SK-N-SH treated with all-trans-retinoic acid at 6 μM for 48 hours (cell line): Measurements from ENCODE around the gene RIIAD1.

Source experiments
- ATAC-seq: fragments of 200-7000 bp; cut with Tn5 transposase; 3 replicates; pipeline ENCODE4 v1.9.1; 2020; ENCODE audit warnings: mild to moderate bottlenecking, moderate library complexity
- ARNTL ChIP-seq: fragments of 450-650 bp; formaldehyde crosslinking; IDR thresholded peaks from 2 replicates; pipeline ENCODE4 v1.5.0; 2020; ENCODE audit warnings: low read depth, mild to moderate bottlenecking, moderate library complexity, borderline replicate concordance
- BACH2 ChIP-seq: fragments of 250-450 bp; sonication (Bioruptor Pico); IDR thresholded peaks from 2 replicates; pipeline ENCODE4 v1.9.0; 2021; ENCODE audit warnings: mild to moderate bottlenecking, borderline replicate concordance
- ESRRG ChIP-seq: fragments of 250-450 bp; sonication (Bioruptor Pico); IDR thresholded peaks from 2 replicates; pipeline ENCODE4 v1.6.1; 2021; ENCODE audit warnings: mild to moderate bottlenecking
- GLIS3 ChIP-seq: fragments of 250-450 bp; sonication (Bioruptor Pico); IDR thresholded peaks from 2 replicates; pipeline ENCODE4 v1.5.0; 2020; ENCODE audit warnings: mild to moderate bottlenecking, moderate library complexity
- ISL1 ChIP-seq: fragments of 250-450 bp; sonication (Bioruptor Pico); IDR thresholded peaks from 2 replicates; pipeline ENCODE4 v2.1.2; 2022; ENCODE audit warnings: mild to moderate bottlenecking, moderate library complexity
- OSR1 ChIP-seq: fragments of 250-450 bp; sonication (Bioruptor Pico); IDR thresholded peaks from 2 replicates; pipeline ENCODE4 v1.8.0; 2022; ENCODE audit warnings: moderate library complexity, mild to moderate bottlenecking, inconsistent platforms
- PATZ1 ChIP-seq: fragments of 250-450 bp; sonication (Bioruptor Pico); IDR thresholded peaks from 2 replicates; pipeline ENCODE4 v1.8.0; 2020; ENCODE audit warnings: mild to moderate bottlenecking, moderate library complexity, borderline replicate concordance
- POU6F1 ChIP-seq: fragments of 250-450 bp; sonication (Bioruptor Pico); IDR thresholded peaks from 2 replicates; pipeline ENCODE4 v1.8.0; 2021; ENCODE audit warnings: low read depth, mild to moderate bottlenecking, moderate library complexity, borderline replicate concordance
- PPARA ChIP-seq: fragments of 250-450 bp; sonication (Bioruptor Pico); IDR thresholded peaks from 2 replicates; pipeline ENCODE4 v1.5.0; 2020; ENCODE audit warnings: mild to moderate bottlenecking, borderline replicate concordance
- RARB ChIP-seq: fragments of 250-450 bp; sonication (Bioruptor Pico); IDR thresholded peaks from 2 replicates; pipeline ENCODE4 v1.8.0; 2021; ENCODE audit warnings: mild to moderate bottlenecking, moderate library complexity
- SNAI2 ChIP-seq: fragments of 250-450 bp; sonication (Bioruptor Pico); IDR thresholded peaks from 2 replicates; pipeline ENCODE4 v1.5.0; 2020; ENCODE audit warnings: mild to moderate bottlenecking, moderate library complexity
- TCF4 ChIP-seq: fragments of 250-450 bp; sonication (Bioruptor Pico); IDR thresholded peaks from 2 replicates; pipeline ENCODE4 v1.8.0; 2021; ENCODE audit warnings: mild to moderate bottlenecking, moderate library complexity, borderline replicate concordance
- TOX ChIP-seq: fragments of 250-450 bp; sonication (Bioruptor Pico); IDR thresholded peaks from 2 replicates; pipeline ENCODE4 v1.8.0; 2021; ENCODE audit warnings: mild to moderate bottlenecking, moderate library complexity, borderline replicate concordance
- TSHZ2 ChIP-seq: fragments of 250-450 bp; sonication (Bioruptor Pico); IDR thresholded peaks from 2 replicates; pipeline ENCODE4 v1.5.0; 2020; ENCODE audit warnings: mild to moderate bottlenecking, moderate library complexity
- ZC3H10 ChIP-seq: fragments of 250-450 bp; sonication (Bioruptor Pico); IDR thresholded peaks from 2 replicates; pipeline ENCODE4 v1.5.1; 2021; ENCODE audit warnings: mild to moderate bottlenecking, moderate library complexity
- ZFP3 ChIP-seq: fragments of 250-450 bp; sonication (Bioruptor Pico); IDR thresholded peaks from 2 replicates; pipeline ENCODE4 v1.5.0; 2020; ENCODE audit warnings: mild to moderate bottlenecking, moderate library complexity
- ZFP30 ChIP-seq: fragments of 450-650 bp; formaldehyde crosslinking; IDR thresholded peaks from 2 replicates; pipeline ENCODE4 v1.5.0; 2022; ENCODE audit warnings: mild to moderate bottlenecking, moderate library complexity
- ZNF565 ChIP-seq: fragments of 450-650 bp; formaldehyde crosslinking; conservative IDR thresholded peaks from 2 replicates; pipeline ENCODE4 v1.5.0; 2020; ENCODE audit warnings: low read depth, mild to moderate bottlenecking, moderate library complexity
- ZNF70 ChIP-seq: fragments of 450-650 bp; formaldehyde crosslinking; IDR thresholded peaks from 2 replicates; pipeline ENCODE4 v1.5.0; 2020; ENCODE audit warnings: mild to moderate bottlenecking, moderate library complexity
- ZNF8 ChIP-seq: fragments of 450-650 bp; formaldehyde crosslinking; IDR thresholded peaks from 2 replicates; pipeline ENCODE4 v1.5.0; 2020; ENCODE audit warnings: mild to moderate bottlenecking, moderate library complexity
- TF ChIP-seq, protein P1 (sequence below): fragments of 250-450 bp; sonication (Bioruptor Pico); IDR thresholded peaks from 2 replicates; pipeline ENCODE4 v1.5.1; 2020; ENCODE audit warnings: low read depth, mild to moderate bottlenecking, moderate library complexity

RIIAD1 gene

DNA sequence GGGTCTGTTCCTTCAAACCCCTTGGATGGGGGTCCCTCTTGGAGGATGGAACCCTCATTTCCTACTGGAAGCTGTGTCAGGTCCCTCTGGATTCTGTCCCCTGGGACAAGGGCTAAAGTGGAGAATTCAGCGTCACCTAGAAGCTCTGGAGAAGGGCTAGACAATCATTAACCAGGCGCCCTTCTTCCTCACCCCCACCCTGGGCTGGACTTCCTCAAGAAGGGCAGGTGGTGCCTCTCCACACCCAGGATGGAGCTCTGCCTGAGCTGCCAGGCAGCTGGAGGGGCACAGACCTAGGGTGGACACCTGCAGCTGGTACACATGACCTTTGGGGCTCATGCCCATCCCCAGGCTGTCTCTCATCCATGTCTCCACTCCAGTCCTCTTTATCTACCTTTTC, 8.3 kb upstream of the RIIAD1 start:
- no peak for ATAC-seq
- TF ChIP-seq TOX (CRISPR knock-in tag) = no peak
- TF ChIP-seq POU6F1 (CRISPR knock-in tag) = no peak
- no peak for TF ChIP-seq ESRRG
- no peak for TF ChIP-seq ISL1 (CRISPR knock-in tag)
- no peak for TF ChIP-seq ZNF8 (CRISPR knock-in tag)
- TF ChIP-seq ZC3H10 (CRISPR knock-in tag) = no peak
- no peak for TF ChIP-seq ZNF70 (CRISPR knock-in tag)
- TF ChIP-seq ZFP3 (CRISPR knock-in tag) = no peak
- TF ChIP-seq RARB (CRISPR knock-in tag) = no peak
- TF ChIP-seq SNAI2 (CRISPR knock-in tag) = no peak
- no peak for TF ChIP-seq ARNTL (CRISPR knock-in tag)
- no peak for TF ChIP-seq TSHZ2 (CRISPR knock-in tag)
- TF ChIP-seq PATZ1 (CRISPR knock-in tag) = no peak
- TF ChIP-seq, protein P1, sequence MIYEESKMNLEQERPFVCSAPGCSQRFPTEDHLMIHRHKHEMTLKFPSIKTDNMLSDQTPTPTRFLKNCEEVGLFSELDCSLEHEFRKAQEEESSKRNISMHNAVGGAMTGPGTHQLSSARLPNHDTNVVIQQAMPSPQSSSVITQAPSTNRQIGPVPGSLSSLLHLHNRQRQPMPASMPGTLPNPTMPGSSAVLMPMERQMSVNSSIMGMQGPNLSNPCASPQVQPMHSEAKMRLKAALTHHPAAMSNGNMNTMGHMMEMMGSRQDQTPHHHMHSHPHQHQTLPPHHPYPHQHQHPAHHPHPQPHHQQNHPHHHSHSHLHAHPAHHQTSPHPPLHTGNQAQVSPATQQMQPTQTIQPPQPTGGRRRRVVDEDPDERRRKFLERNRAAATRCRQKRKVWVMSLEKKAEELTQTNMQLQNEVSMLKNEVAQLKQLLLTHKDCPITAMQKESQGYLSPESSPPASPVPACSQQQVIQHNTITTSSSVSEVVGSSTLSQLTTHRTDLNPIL (CRISPR knock-in tag) = no peak
- TF ChIP-seq, all 23 proteins: peak for 0

- TF ChIP-seq POU6F1 (CRISPR knock-in tag) = no peak
- ATAC-seq = no peak
Observed at GRCh38 chr1:151713874-151714273, 7.4 kb upstream of the RIIAD1 start.

DNA sequence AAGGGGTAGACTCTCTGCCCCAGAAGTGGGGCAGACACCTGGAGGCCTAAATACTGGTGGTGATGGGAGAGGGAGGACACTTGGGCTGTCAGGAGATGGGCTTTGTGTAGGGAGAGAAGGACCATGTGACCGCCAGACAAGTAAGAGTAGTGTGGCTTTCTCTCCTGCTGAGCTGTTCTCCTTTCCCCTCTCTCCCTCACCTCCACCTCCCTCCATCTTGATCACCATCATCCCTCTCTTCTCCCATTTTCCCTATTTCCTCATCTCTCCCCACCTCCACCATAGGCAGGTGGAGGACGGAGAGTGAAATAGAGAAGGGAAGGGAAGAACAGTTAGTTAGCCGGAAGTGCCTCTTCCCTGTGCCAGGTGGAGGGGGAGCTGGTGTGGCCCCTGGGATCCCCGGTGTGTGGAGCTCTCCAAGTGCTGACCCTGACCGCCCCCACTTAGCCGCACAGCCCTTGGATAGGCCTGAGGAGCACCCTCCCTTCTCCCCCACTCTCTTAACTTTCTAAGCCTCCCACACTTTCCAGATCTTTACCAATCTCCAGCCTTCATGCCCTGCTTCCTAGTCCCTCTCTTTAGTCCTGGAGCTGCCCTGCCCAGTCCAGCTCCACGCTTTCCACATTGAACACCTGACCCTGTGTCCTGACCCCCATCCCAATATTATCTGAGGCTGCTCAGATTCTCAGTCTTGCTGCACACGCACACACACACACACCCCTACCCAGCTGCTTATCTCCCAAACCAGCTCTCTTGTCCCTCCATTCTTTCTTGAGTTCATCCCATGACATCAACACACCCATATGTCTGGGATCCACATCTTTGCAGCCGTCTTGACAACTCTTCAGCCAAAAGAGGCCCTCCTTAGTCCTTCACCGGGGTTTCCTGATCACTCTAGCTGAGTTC, 6.2 kb upstream of the RIIAD1 start:
- no peak for ATAC-seq
- TF ChIP-seq ZFP30 (CRISPR knock-in tag) (no peak), TCF4 (no peak), GLIS3 (CRISPR knock-in tag) (no peak), RARB (CRISPR knock-in tag) (no peak), POU6F1 (CRISPR knock-in tag) (no peak), BACH2 (CRISPR knock-in tag) (no peak), ZC3H10 (CRISPR knock-in tag) (no peak), OSR1 (CRISPR knock-in tag) (no peak), ZNF70 (CRISPR knock-in tag) (no peak), ISL1 (CRISPR knock-in tag) (no peak), PPARA (CRISPR knock-in tag) (no peak), TOX (CRISPR knock-in tag) (no peak), ZNF565 (CRISPR knock-in tag) (no peak)
- TF ChIP-seq, protein P1 (CRISPR knock-in tag) = no peak
- TF ChIP-seq, all 23 proteins: peak for 0
